C4-2B (cell line): ENCODE measurements around the gene ACOXL.

Source experiments
- H3K27ac ChIP-seq: fragments of 450-650 bp; 2 replicates; pipeline ENCODE4 v1.5.1; 2017
- ZFX ChIP-seq: fragments of 450-650 bp; IDR thresholded peaks from 2 replicates; pipeline ENCODE4 v1.6.1; 2017
- TF ChIP-seq, protein P1 (sequence below): fragments of 450-650 bp; conservative IDR thresholded peaks from 2 replicates; pipeline ENCODE4 v1.5.1; 2017; ENCODE audit warnings: mild to moderate bottlenecking

The ACOXL gene

DNA sequence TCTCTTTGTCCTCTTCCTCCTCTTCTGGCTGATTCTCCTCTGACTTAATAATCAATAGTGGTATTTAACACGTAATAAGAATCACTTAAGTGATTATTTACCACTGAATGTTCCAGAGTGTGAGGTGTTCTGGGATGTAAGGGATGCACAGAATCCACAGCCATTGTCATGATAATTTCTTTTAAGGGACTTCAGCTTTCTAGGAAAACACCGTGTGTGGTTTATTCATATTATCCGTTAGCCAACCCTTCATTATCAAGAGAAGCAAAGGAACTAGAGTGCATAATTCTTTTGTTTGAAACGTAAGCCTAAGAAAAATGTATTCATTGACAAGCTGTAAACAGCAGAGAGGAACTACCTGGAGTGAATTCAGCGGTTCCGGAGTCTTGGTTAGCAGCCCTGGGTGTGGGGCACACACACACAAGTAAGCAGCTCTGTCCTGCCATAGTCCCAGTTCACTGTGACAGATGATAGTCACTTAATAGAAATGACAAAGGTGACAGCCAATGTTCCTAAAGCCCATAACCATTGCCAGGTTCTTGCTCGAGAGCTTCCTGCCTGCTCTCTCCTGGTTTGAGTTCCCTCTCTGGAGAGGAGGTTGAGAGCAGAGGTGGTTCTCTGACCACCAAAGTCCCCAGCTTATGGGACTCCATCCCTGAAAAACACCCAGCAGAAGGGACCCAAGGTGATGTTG is 101.9 kb downstream of the ACOXL start:
- no peak for TF ChIP-seq ZFX
- TF ChIP-seq, protein P1, sequence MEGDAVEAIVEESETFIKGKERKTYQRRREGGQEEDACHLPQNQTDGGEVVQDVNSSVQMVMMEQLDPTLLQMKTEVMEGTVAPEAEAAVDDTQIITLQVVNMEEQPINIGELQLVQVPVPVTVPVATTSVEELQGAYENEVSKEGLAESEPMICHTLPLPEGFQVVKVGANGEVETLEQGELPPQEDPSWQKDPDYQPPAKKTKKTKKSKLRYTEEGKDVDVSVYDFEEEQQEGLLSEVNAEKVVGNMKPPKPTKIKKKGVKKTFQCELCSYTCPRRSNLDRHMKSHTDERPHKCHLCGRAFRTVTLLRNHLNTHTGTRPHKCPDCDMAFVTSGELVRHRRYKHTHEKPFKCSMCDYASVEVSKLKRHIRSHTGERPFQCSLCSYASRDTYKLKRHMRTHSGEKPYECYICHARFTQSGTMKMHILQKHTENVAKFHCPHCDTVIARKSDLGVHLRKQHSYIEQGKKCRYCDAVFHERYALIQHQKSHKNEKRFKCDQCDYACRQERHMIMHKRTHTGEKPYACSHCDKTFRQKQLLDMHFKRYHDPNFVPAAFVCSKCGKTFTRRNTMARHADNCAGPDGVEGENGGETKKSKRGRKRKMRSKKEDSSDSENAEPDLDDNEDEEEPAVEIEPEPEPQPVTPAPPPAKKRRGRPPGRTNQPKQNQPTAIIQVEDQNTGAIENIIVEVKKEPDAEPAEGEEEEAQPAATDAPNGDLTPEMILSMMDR, result no peak

DNA sequence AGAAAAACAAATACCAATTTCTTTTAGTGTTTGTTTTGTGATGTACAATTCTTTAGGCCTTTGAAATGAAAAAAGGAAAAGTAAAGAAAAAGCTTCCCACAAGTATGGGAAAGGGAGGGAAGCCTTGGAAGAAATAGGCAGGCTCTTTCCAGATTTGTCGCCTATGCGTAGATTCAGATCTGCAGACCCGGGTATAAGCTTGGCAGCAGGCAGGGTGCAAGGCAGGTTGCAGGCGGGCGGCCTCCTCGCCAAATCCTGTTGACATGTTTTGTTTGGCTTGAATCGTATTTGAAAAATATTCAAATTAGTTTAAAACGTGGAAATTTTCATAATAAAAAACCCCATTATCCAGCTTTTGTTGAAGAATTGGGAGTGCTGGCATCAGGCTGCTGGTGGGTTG is 104.3 kb downstream of the ACOXL start:
- no peak for TF ChIP-seq ZFX
- TF ChIP-seq, protein P1, result no peak
- H3K27ac ChIP-seq, result no peak overlapping the region

More for the DNA sequence above, 101.9 kb downstream of the ACOXL start:
- no peak overlapping the region for H3K27ac ChIP-seq

DNA sequence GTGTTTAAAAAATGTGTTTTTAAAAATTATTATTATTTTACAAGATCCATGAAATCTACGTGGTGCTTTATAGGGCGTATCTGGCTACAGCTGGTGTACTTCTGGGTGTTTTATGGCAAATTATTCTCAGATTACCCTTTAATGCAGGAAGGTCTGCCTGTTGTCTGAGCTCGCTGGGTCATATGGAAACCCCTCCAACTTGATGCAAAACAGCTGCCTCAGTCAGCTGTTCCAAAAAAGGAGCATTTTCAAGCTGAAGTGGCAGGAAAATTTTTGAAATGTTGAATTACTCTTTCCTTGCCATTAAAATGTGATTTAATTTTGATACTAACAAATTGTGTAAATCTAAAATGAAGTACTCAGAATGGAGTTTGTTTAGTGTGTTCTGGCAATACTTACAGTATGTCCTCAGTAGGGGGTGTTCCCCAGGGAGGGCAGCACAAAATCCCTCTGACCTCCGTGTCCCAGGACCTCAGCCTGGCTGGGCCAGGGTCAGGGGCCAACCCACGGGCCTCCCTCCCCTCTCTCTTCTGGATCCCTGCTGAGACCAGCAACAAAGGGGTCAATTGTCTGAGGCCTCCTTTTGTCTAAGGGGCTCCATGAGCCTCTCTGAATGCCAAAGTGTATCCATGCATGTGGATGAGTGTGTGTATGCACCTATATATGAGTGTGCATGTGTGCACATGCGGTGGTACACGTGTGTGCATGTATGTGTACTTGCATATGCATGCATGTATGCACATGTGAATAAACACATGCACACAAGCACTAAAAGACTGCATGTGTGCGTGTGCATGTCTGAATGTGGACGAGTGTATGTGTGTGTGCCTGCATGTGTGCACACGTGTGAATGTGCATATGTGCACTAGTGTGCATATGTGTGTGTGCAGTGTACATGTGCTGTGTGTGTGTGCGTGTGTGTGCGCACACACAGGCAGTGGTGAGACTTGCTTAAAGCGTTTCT is 105.4 kb downstream of the ACOXL start:
- TF ChIP-seq, protein P1, result no peak
- no peak for TF ChIP-seq ZFX
- no peak overlapping the region for H3K27ac ChIP-seq

DNA sequence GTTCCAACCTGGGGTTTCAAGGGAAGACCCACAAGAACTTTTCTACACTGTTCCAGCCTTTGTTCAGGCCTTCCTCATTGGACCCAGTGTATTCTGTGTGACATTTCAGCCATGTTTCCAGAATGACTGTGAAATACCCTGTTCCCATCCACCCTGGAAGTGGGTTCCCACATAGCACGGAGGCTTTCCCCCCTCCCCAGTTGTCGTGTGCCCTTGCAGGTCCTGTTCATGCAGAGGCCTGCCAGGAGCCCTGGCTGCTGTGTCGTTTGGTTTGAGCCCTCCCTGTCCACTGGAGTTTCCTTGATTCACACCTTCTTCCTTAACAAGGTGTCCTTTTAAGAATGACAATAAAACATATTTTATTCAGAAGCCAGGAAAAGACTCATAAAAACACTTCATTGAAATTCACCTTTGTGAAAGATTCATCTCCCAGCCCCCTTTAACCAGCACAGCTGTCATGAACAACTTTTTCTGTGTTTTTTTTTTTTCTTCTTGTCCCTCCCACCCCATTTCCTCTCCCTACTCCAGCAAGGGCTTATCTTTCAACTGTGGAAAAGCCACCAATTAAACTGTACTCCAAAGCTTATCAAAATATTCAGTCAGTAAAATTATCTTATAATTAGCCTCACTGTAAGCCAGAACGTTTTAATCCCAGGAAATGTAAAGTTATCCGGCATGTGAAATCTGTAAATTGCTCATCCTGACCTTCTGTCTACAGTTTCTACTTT is 106.4 kb downstream of the ACOXL start:
- H3K27ac ChIP-seq, result no peak overlapping the region
- TF ChIP-seq ZFX, result no peak
- TF ChIP-seq, protein P1, result no peak

DNA sequence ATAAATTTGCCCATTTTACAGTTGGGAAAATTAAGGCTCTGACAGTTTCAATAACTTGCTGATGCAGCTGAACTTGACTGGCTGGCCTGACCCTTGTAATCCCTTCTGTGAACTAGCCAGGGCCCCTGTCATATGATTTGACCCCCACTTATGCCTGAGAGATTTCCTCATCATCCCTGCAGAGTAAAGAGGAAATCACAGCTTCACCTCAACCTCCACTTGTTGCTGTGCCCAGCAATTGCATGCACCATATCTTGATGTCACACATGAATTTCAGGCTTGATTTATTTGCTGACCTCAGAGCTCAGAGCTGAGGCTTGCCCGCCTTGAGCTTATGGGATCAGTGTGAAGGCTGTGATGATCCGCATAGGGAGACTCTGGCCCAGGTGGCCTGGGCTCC is 108.1 kb downstream of the ACOXL start:
- TF ChIP-seq ZFX, result no peak
- TF ChIP-seq, protein P1, result no peak

DNA sequence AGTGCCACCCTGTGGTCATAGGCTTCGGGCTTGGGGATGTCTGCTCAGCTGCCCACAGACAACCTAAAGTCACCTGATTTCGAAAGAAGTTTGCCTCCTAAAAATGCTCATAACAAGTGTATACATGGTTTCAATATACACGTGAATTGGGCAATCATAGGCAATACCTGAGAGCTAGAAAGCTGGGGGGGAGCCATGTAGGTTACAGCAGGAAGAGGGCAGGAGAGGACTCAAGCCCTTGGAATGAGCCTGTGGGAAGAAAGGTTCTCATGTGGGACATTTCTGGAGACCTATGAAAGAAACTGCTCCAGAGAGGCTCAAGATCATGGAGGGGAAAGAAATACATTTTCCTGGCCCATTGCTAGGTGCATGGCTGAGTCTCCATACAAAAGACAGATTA is 109.7 kb downstream of the ACOXL start:
- H3K27ac ChIP-seq, result no peak overlapping the region
- TF ChIP-seq ZFX, result no peak
- TF ChIP-seq, protein P1, result no peak

More for the DNA sequence above, 108.1 kb downstream of the ACOXL start:
- no peak overlapping the region for H3K27ac ChIP-seq
